ENCODE measurements around the gene ANO4.

ANO4 gene

GRCh38 chr12:100858656-100859055 lies 64.1 kb downstream of the ANO4 start:
- Histone ChIP-seq H3K36me3 (no peaks in the 10 kb centered on the region), H3K27me3 (no peaks in the 10 kb centered on the region), H3K4me3 (ENCODE audit: low read depth in 1 of 2, low read length in 1 of 2) (no peak overlapping the region), H3K9me3 (no peaks in the 10 kb centered on the region), H3K4me1 (ENCODE audit: control insufficient read depth in 1 of 2, insufficient read depth in 1 of 2, low read depth in 1 of 2, low read length in 1 of 2) (no peaks in the 10 kb centered on the region), H3K27ac (no peak overlapping the region)
- TF ChIP-seq, protein P1, sequence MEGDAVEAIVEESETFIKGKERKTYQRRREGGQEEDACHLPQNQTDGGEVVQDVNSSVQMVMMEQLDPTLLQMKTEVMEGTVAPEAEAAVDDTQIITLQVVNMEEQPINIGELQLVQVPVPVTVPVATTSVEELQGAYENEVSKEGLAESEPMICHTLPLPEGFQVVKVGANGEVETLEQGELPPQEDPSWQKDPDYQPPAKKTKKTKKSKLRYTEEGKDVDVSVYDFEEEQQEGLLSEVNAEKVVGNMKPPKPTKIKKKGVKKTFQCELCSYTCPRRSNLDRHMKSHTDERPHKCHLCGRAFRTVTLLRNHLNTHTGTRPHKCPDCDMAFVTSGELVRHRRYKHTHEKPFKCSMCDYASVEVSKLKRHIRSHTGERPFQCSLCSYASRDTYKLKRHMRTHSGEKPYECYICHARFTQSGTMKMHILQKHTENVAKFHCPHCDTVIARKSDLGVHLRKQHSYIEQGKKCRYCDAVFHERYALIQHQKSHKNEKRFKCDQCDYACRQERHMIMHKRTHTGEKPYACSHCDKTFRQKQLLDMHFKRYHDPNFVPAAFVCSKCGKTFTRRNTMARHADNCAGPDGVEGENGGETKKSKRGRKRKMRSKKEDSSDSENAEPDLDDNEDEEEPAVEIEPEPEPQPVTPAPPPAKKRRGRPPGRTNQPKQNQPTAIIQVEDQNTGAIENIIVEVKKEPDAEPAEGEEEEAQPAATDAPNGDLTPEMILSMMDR (IDR thresholded peaks at IDR 0.05), result no peak

DNA sequence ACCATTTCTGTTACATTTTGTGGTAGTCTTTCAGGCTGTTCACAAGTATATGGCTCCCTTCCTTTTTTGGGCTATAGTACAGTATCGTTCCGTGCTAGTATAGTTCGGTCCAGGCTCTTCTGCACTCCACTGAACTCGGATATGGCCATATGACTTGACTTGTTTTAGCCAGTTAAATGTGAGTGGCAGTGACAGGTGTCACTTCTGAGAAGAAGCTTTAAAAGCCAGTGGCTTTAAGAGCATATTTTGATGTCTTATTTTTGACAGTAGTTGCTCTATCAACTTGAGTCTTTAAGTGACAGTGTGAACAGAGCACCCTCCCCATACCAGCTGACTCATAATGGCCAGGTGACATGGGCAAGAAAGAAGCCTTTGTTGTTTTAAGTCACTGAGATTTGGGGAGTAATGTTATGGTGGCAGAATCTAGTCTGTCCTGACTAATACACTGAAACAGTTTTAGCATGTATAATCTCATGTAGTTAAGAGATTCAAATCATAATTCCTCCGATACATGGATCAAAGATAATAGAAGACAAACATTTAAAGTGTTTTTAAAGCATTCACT lies 64.6 kb downstream of the ANO4 start:
- no peaks in the 10 kb centered on the region for H3K4me1 ChIP-seq (ENCODE audit: control insufficient read depth in 1 of 2, insufficient read depth in 1 of 2, low read depth in 1 of 2, low read length in 1 of 2)
- no peaks in the 10 kb centered on the region for H3K27me3 ChIP-seq
- H3K27ac ChIP-seq, result no peak overlapping the region
- H3K9me3 ChIP-seq, result no peaks in the 10 kb centered on the region
- TF ChIP-seq, protein P1 (IDR thresholded peaks at IDR 0.05), result no peak
- no peak overlapping the region for H3K4me3 ChIP-seq (ENCODE audit: low read depth in 1 of 2, low read length in 1 of 2)
- H3K36me3 ChIP-seq, result no peaks in the 10 kb centered on the region

DNA sequence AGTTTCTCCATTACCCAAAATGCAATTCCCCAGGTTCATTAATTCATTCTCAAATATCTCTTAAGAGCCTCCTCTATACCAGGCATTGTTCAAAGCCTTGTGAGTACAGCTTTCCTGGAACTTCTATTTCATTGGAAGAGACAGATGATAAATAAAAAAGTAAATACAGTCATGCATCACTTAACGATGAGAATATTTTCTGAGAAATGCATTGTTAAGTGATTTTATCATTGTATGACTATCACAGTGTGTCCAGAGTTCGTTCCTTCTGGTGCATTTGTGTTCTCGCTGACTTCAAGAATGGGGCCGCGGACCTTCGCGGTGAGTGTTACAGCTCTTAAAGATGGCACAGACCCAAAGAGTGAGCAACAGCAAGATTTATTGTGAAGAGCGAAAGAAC lies 66.0 kb downstream of the ANO4 start:
- H3K4me3 ChIP-seq (ENCODE audit: low read depth in 1 of 2, low read length in 1 of 2), result no peak overlapping the region
- H3K4me1 ChIP-seq (ENCODE audit: control insufficient read depth in 1 of 2, insufficient read depth in 1 of 2, low read depth in 1 of 2, low read length in 1 of 2), result no peaks in the 10 kb centered on the region
- no peaks in the 10 kb centered on the region for H3K9me3 ChIP-seq
- TF ChIP-seq, protein P1 (IDR thresholded peaks at IDR 0.05), result no peak
- no peaks in the 10 kb centered on the region for H3K27me3 ChIP-seq
- H3K27ac ChIP-seq, result no peak overlapping the region
- H3K36me3 ChIP-seq, result no peaks in the 10 kb centered on the region

DNA sequence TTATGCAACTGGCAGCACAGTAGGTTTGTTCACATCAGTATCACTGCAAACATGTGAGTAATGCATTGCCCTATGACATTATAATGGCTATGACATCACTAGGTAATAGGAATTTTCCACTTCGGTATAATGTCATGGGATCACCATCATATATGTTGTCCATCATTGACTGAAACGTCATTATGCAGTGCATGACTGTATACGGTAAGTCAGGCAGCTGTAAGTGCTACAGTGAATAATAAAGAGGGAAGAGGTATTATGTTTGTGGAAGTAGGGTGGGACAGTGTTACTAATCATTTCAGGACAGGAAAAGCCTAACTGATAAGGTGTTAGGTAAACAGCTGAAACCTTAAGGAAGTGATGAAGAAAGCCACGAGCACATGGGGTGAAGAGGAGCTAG lies 68.1 kb downstream of the ANO4 start:
- Histone ChIP-seq H3K9me3 (no peaks in the 10 kb centered on the region), H3K4me1 (ENCODE audit: control insufficient read depth in 1 of 2, insufficient read depth in 1 of 2, low read depth in 1 of 2, low read length in 1 of 2) (no peaks in the 10 kb centered on the region), H3K36me3 (no peaks in the 10 kb centered on the region), H3K27me3 (no peaks in the 10 kb centered on the region), H3K27ac (no peak overlapping the region), H3K4me3 (ENCODE audit: low read depth in 1 of 2, low read length in 1 of 2) (no peak overlapping the region)
- TF ChIP-seq, protein P1 (IDR thresholded peaks at IDR 0.05), result no peak

GRCh38 chr12:100864366-100864765 lies 69.8 kb downstream of the ANO4 start:
- H3K36me3 ChIP-seq, result no peaks in the 10 kb centered on the region
- no peaks in the 10 kb centered on the region for H3K9me3 ChIP-seq
- no peaks in the 10 kb centered on the region for H3K27me3 ChIP-seq
- no peak overlapping the region for H3K27ac ChIP-seq
- H3K4me1 ChIP-seq (ENCODE audit: control insufficient read depth in 1 of 2, insufficient read depth in 1 of 2, low read depth in 1 of 2, low read length in 1 of 2), result no peaks in the 10 kb centered on the region
- TF ChIP-seq, protein P1 (IDR thresholded peaks at IDR 0.05), result no peak
- no peak overlapping the region for H3K4me3 ChIP-seq (ENCODE audit: low read depth in 1 of 2, low read length in 1 of 2)
